Neuronal stem cell (in vitro differentiated cells): ENCODE results near the gene CASP12.

Source experiments
- DNase-seq: peaks from one replicate; pipeline ENCODE4 v3.0.0-alpha.2; 2013; ENCODE audit warnings: low spot score
- H2AFZ ChIP-seq: one replicate; pipeline ENCODE4 v1.6.1; 2013; ENCODE audit warnings: mild to moderate bottlenecking, low read length, inconsistent platforms
- H2AK5ac ChIP-seq: 2 replicates; pipeline ENCODE4 v1.6.1; 2013; ENCODE audit warnings: low read depth, mild to moderate bottlenecking, inconsistent platforms, low read length, moderate library complexity, mixed read lengths
- H2BK120ac ChIP-seq: 2 replicates; pipeline ENCODE4 v1.6.1; 2013; ENCODE audit warnings: low read depth, mild to moderate bottlenecking, inconsistent platforms, low read length, moderate library complexity, mixed read lengths
- H2BK12ac ChIP-seq: one replicate; pipeline ENCODE4 v1.6.1; 2013; ENCODE audit warnings: low read length, inconsistent platforms
- H2BK15ac ChIP-seq: 2 replicates; pipeline ENCODE4 v1.6.1; 2013; ENCODE audit warnings: mild to moderate bottlenecking, low read length, inconsistent platforms, mixed read lengths
- H2BK5ac ChIP-seq: one replicate; pipeline ENCODE4 v1.6.1; 2013; ENCODE audit warnings: inconsistent platforms, mild to moderate bottlenecking, low read length, moderate library complexity
- H3K14ac ChIP-seq: one replicate; pipeline ENCODE4 v1.6.1; 2013; ENCODE audit warnings: low read length, inconsistent platforms
- H3K18ac ChIP-seq: 2 replicates; pipeline ENCODE4 v1.6.1; 2013; ENCODE audit warnings: low read length, inconsistent platforms
- H3K23ac ChIP-seq: 2 replicates; pipeline ENCODE4 v1.6.1; 2013; ENCODE audit warnings: low read depth, mild to moderate bottlenecking, mixed read lengths, low read length, inconsistent platforms; ENCODE audit not compliant: poor library complexity
- H3K27ac ChIP-seq: replicated peaks from 3 replicates; pipeline ENCODE4 v1.5.1; 2013; ENCODE audit warnings: low read length, inconsistent platforms
- H3K27me3 ChIP-seq, 3 experiments: 2 replicates each; pipeline ENCODE4 v1.6.1; 2013; ENCODE audit warnings: low read length in 3 of 3, mild to moderate bottlenecking in 2 of 3, inconsistent platforms in 1 of 3, low read depth in 1 of 3, mixed read lengths in 1 of 3, moderate library complexity in 1 of 3; ENCODE audit not compliant: control insufficient read depth in 3 of 3, insufficient read depth in 3 of 3
- H3K36me3 ChIP-seq, 2 donors: replicated peaks in 1 of 2; 2 replicates each; pipeline ENCODE4 v1.6.1; 2013; ENCODE audit warnings: low read length in 2 of 2; ENCODE audit not compliant: control insufficient read depth in 2 of 2, insufficient read depth in 2 of 2
- H3K4ac ChIP-seq: 2 replicates; pipeline ENCODE4 v1.6.1; 2013; ENCODE audit warnings: inconsistent platforms, mild to moderate bottlenecking, low read length, moderate library complexity
- H3K4me1 ChIP-seq, 2 donors: 1 replicate in 1 of 2; 2 replicates in 1 of 2; pipeline ENCODE4 v1.6.1; 2013; ENCODE audit warnings: low read length in 2 of 2, low read depth in 1 of 2; ENCODE audit not compliant: control insufficient read depth in 2 of 2, insufficient read depth in 1 of 2
- H3K4me2 ChIP-seq: one replicate; pipeline ENCODE4 v1.6.1; 2013; ENCODE audit warnings: mild to moderate bottlenecking, low read length, inconsistent platforms; ENCODE audit not compliant: insufficient read depth, poor library complexity, severe bottlenecking
- H3K4me3 ChIP-seq, 2 donors: 2 replicates each; pipeline ENCODE4 v1.5.1; 2013; ENCODE audit warnings: low read length in 2 of 2, mild to moderate bottlenecking in 2 of 2, inconsistent platforms in 1 of 2, moderate library complexity in 1 of 2
- H3K79me1 ChIP-seq: one replicate; pipeline ENCODE4 v1.6.1; 2013; ENCODE audit warnings: low read depth, mild to moderate bottlenecking, inconsistent platforms, low read length, moderate library complexity
- H3K9ac ChIP-seq: one replicate; pipeline ENCODE4 v1.6.1; 2013; ENCODE audit warnings: mild to moderate bottlenecking, low read depth, low read length, inconsistent platforms; ENCODE audit not compliant: poor library complexity
- H3K9me3 ChIP-seq, 2 donors: replicated peaks in 1 of 2; 2 replicates each; pipeline versions ENCODE3 to v1.6.1; 2013; ENCODE audit warnings: low read length in 2 of 2, mild to moderate bottlenecking in 2 of 2, inconsistent platforms in 1 of 2, low read depth in 1 of 2, mixed read lengths in 1 of 2, moderate library complexity in 1 of 2; ENCODE audit not compliant: control insufficient read depth in 2 of 2, insufficient read depth in 1 of 2
- H4K8ac ChIP-seq: one replicate; pipeline ENCODE4 v1.6.1; 2013; ENCODE audit warnings: low read depth, mild to moderate bottlenecking, inconsistent platforms, low read length, moderate library complexity
- H4K91ac ChIP-seq: one replicate; pipeline ENCODE4 v1.6.1; 2013; ENCODE audit warnings: low read length, low read depth, mild to moderate bottlenecking, inconsistent platforms; ENCODE audit not compliant: poor library complexity
- WGBS, 2 donors: extraction: QIAGEN DNeasy Blood & Tissue Kit; methylation state at CpG; one replicate each; pipeline ENCODE4 v1.1.7; 2013; ENCODE audit warnings: missing lambda C conversion rate in 2 of 2, mixed read lengths in 1 of 2; ENCODE audit not compliant: insufficient read length in 2 of 2, insufficient replicate concordance in 1 of 2; ENCODE audit errors: extremely low coverage in 2 of 2; 5-methylcytosine and 5-hydroxymethylcytosine counted together

Gene CASP12

GRCh38 chr11:104899226-104899625, 966 bp upstream of the CASP12 start:
- no peak overlapping the region for H2BK15ac ChIP-seq
- no peak overlapping the region for H3K4me3 ChIP-seq
- H3K9ac ChIP-seq: no peak overlapping the region
- no peak overlapping the region for H3K4me2 ChIP-seq
- no peak overlapping the region for H3K14ac ChIP-seq
- no peak for DNase-seq
- H3K27ac ChIP-seq: no peak overlapping the region
- no peaks in the 10 kb centered on the region for H3K79me1 ChIP-seq
- no peak overlapping the region for H2BK5ac ChIP-seq
- H2BK120ac ChIP-seq: no peak overlapping the region
- no peak overlapping the region for H3K18ac ChIP-seq
- no peak overlapping the region for H3K23ac ChIP-seq
- H2BK12ac ChIP-seq: no peak overlapping the region
- no peak overlapping the region for H4K91ac ChIP-seq
- H2AK5ac ChIP-seq: no peak overlapping the region
- H2AFZ ChIP-seq: no peak overlapping the region
- no peak overlapping the region for H4K8ac ChIP-seq
- no peaks in the 10 kb centered on the region for H3K9me3 ChIP-seq
- H3K4me1 ChIP-seq: peaks cover 0 to 2% of the 10 kb centered on the region in 2 donors
- H3K27me3 ChIP-seq: no peaks in the 10 kb centered on the region
- no peak overlapping the region for H3K4ac ChIP-seq
- H3K36me3 ChIP-seq: no peaks in the 10 kb centered on the region

- Histone ChIP-seq H3K79me1 (no peaks in the 10 kb centered on the region), H4K8ac (no peak overlapping the region), H3K4me3 (no peak overlapping the region), H3K4me2 (no peak overlapping the region), H3K27me3 (no peaks in the 10 kb centered on the region), H2AK5ac (no peak overlapping the region), H3K36me3 (no peaks in the 10 kb centered on the region), H3K9ac (no peak overlapping the region), H3K14ac (no peak overlapping the region), H3K4ac (no peak overlapping the region), H2AFZ (no peak overlapping the region), H2BK15ac (no peak overlapping the region), H3K27ac (no peak overlapping the region), H4K91ac (no peak overlapping the region), H2BK5ac (no peak overlapping the region), H3K23ac (no peak overlapping the region), H3K18ac (no peak overlapping the region), H3K9me3 (no peaks in the 10 kb centered on the region), H3K4me1 (peaks cover 0 to 2% of the 10 kb centered on the region in 2 donors), H2BK12ac (no peak overlapping the region), H2BK120ac (no peak overlapping the region)
- no CpG with 5 or more reads among the region's 1 CpG for WGBS, 2 donors
- no peak for DNase-seq
Observed at GRCh38 chr11:104898685-104899013, 389 bp upstream of the CASP12 start.

- no peak overlapping the region for H3K14ac ChIP-seq
- H3K4me2 ChIP-seq: no peak overlapping the region
- H2AK5ac ChIP-seq: no peak overlapping the region
- H3K27me3 ChIP-seq: no peaks in the 10 kb centered on the region
- no peak overlapping the region for H3K4ac ChIP-seq
- no peak overlapping the region for H3K27ac ChIP-seq
- no peak overlapping the region for H2BK12ac ChIP-seq
- H3K4me1 ChIP-seq: peaks cover 0 to 2% of the 10 kb centered on the region in 2 donors
- H4K91ac ChIP-seq: no peak overlapping the region
- no peak overlapping the region for H3K23ac ChIP-seq
- H3K4me3 ChIP-seq: no peak overlapping the region
- no peak overlapping the region for H2BK120ac ChIP-seq
- no peak for DNase-seq
- no peaks in the 10 kb centered on the region for H3K79me1 ChIP-seq
- H2BK5ac ChIP-seq: no peak overlapping the region
- WGBS, 2 donors: no CpG with 5 or more reads among the region's 2 CpGs
- no peak overlapping the region for H4K8ac ChIP-seq
- no peaks in the 10 kb centered on the region for H3K36me3 ChIP-seq
- no peak overlapping the region for H3K9ac ChIP-seq
- no peaks in the 10 kb centered on the region for H3K9me3 ChIP-seq
- H2AFZ ChIP-seq: no peak overlapping the region
- H3K18ac ChIP-seq: no peak overlapping the region
- no peak overlapping the region for H2BK15ac ChIP-seq
Observed at GRCh38 chr11:104895634-104896033, 2.6 kb downstream of the CASP12 start.

GRCh38 chr11:104893876-104894275, 4.4 kb downstream of the CASP12 start:
- H2BK12ac ChIP-seq: no peak overlapping the region
- no peak overlapping the region for H4K8ac ChIP-seq
- H2AFZ ChIP-seq: no peak overlapping the region
- H3K4ac ChIP-seq: no peak overlapping the region
- no peak overlapping the region for H3K4me2 ChIP-seq
- no peak overlapping the region for H2AK5ac ChIP-seq
- no peaks in the 10 kb centered on the region for H3K9me3 ChIP-seq
- no CpG with 5 or more reads among the region's 1 CpG for WGBS, 2 donors
- H3K18ac ChIP-seq: no peak overlapping the region
- no peak overlapping the region for H2BK5ac ChIP-seq
- no peak overlapping the region for H3K4me3 ChIP-seq
- no peak overlapping the region for H3K27ac ChIP-seq
- no peak overlapping the region for H3K23ac ChIP-seq
- no peaks in the 10 kb centered on the region for H3K36me3 ChIP-seq
- DNase-seq: no peak
- no peak overlapping the region for H3K14ac ChIP-seq
- H3K27me3 ChIP-seq: no peaks in the 10 kb centered on the region
- H4K91ac ChIP-seq: no peak overlapping the region
- no peaks in the 10 kb centered on the region for H3K4me1 ChIP-seq
- H3K79me1 ChIP-seq: no peaks in the 10 kb centered on the region
- no peak overlapping the region for H3K9ac ChIP-seq
- no peak overlapping the region for H2BK15ac ChIP-seq
- H2BK120ac ChIP-seq: no peak overlapping the region
